Panc1 (cell line): Measurements from ENCODE around the gene NHSL1. TPM values are rescaled to one million over a fixed set of nuclear protein-coding genes. Genes with fewer than 3 reads are reported as not detected.

Source experiments
- ATAC-seq: fragments of 200-7000 bp; cut with Tn5 transposase; 2 replicates; pipeline ENCODE4 v1.9.1; 2020; ENCODE audit warnings: mild to moderate bottlenecking, moderate library complexity
- BruUV-seq: library from RNA; stranded (reverse); fragments of 400-500 nt; replicated peaks from 2 replicates; lab custom pipeline; 2021; lab: Mats Ljungman, UMichigan
- CTCF ChIA-PET: fragments of 300-600 bp; sonication (Branson Sonifier 250); formaldehyde crosslinking; loops from one replicate; lab custom pipeline; 2022; ENCODE audit warnings: antibody characterized with exemption; lab: Charles Lee
- POLR2A ChIA-PET: fragments of 300-600 bp; sonication (Branson Sonifier 250); formaldehyde crosslinking; loops from one replicate; lab custom pipeline; 2022; ENCODE audit warnings: antibody characterized with exemption; lab: Charles Lee
- DNase-seq: peaks from one replicate; pipeline ENCODE4 v3.0.0-alpha.2; 2010; ENCODE audit warnings: low read depth, low spot score
- H3K27ac ChIP-seq: 2 replicates; pipeline ENCODE4 v1.5.1; 2011; ENCODE audit warnings: mild to moderate bottlenecking, low read length, inconsistent platforms
- H3K27me3 ChIP-seq: fragments of 200-500 bp; sonication (Bioruptor generic); 2 replicates; pipeline ENCODE4 v1.6.0; 2014; ENCODE audit warnings: low read length, inconsistent platforms; ENCODE audit not compliant: control insufficient read depth, insufficient read depth
- H3K36me3 ChIP-seq: fragments of 200-500 bp; sonication (Bioruptor generic); 2 replicates; pipeline ENCODE4 v1.5.1; 2014; ENCODE audit warnings: inconsistent platforms, mild to moderate bottlenecking, low read length, moderate library complexity; ENCODE audit not compliant: control insufficient read depth, insufficient read depth
- H3K4me1 ChIP-seq: 2 replicates; pipeline ENCODE4 v1.5.1; 2011; ENCODE audit warnings: inconsistent platforms, mild to moderate bottlenecking, low read length, moderate library complexity; ENCODE audit not compliant: control insufficient read depth, insufficient read depth
- H3K4me3 ChIP-seq, 2 experiments: 2 replicates each; pipeline ENCODE4 v1.5.1; 2011 to 2012; ENCODE audit warnings: low read depth in 2 of 2, low read length in 2 of 2, mild to moderate bottlenecking in 2 of 2, inconsistent platforms in 1 of 2, moderate library complexity in 1 of 2
- H3K9me3 ChIP-seq: fragments of 200-500 bp; sonication (Bioruptor generic); 2 replicates; pipeline ENCODE4 v1.5.1; 2014; ENCODE audit warnings: low read depth, mild to moderate bottlenecking, inconsistent platforms, low read length, moderate library complexity; ENCODE audit not compliant: control insufficient read depth, insufficient read depth
- POLR2AphosphoS5 ChIP-seq: IDR thresholded peaks from 2 replicates; pipeline ENCODE4 v1.6.1; 2012; ENCODE audit warnings: mild to moderate bottlenecking, low read depth, low read length, moderate library complexity
- SIN3A ChIP-seq: IDR thresholded peaks from 2 replicates; pipeline ENCODE4 v1.6.1; 2012; ENCODE audit warnings: low read depth, mild to moderate bottlenecking, low read length, moderate library complexity, borderline replicate concordance; ENCODE audit not compliant: insufficient read depth
- TCF7L2 ChIP-seq: IDR thresholded peaks from 2 replicates; pipeline ENCODE4 v1.6.1; 2011; ENCODE audit warnings: mild to moderate bottlenecking, low read depth, low read length, inconsistent platforms
- in situ Hi-C: cut with HindIII; loops from 2 replicates; pipeline ENCODE4 v1.10.0; 2016; ENCODE audit warnings: low sequenced_read_pairs, low pct_unique_long_range_greater_than_20kb
- intact Hi-C: fragments of 100-400 bp; cut with micrococcal nuclease; formaldehyde crosslinking; loops from one replicate; pipeline ENCODE4 v1.10.0; 2022; ENCODE audit not compliant: unreplicated experiment
- total RNA-seq: library from RNA; stranded (reverse); gene quantifications from one replicate; pipeline ENCODE4 v1.2.1, GENCODE V29; 2021; ENCODE audit not compliant: unreplicated experiment
- TF ChIP-seq, protein P1 (sequence below), 2 experiments: IDR thresholded peaks; 2 replicates each; pipeline ENCODE4 v1.6.1; 2011 to 2012; ENCODE audit warnings: low read depth in 2 of 2, control low read depth in 1 of 2, low read length in 1 of 2, mild to moderate bottlenecking in 1 of 2, moderate library complexity in 1 of 2; ENCODE audit not compliant: insufficient read depth in 1 of 2
- TF ChIP-seq, protein P2 (sequence below): fragments of 450-650 bp; IDR thresholded peaks from 2 replicates; pipeline ENCODE4 v1.5.1; 2017; ENCODE audit warnings: mild to moderate bottlenecking

The NHSL1 gene
- total RNA-seq, 1 experiment from 2014 or later, result 20.6 TPM

DNA sequence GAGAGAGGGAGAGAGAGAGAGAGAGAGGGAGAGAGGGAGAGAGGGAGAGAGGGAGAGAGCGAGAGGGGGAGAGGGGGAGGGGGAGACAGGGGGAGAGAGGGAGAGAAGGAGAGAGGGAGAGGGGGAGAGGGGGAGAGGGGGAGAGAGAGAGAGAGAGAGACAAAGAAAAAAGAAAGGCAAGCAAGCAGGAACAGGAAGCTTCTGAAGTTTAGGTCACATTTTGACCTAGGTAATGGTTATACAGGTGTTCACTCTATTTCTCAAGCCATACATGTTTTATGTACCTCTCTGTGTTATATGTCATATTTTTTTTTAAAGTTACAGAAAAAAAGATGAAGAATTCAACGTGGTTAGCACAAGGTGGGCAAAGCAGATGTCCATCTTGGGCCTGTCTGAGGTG is 9.4 kb downstream of the NHSL1 start:
- CTCF ChIA-PET, result no interaction called here

DNA sequence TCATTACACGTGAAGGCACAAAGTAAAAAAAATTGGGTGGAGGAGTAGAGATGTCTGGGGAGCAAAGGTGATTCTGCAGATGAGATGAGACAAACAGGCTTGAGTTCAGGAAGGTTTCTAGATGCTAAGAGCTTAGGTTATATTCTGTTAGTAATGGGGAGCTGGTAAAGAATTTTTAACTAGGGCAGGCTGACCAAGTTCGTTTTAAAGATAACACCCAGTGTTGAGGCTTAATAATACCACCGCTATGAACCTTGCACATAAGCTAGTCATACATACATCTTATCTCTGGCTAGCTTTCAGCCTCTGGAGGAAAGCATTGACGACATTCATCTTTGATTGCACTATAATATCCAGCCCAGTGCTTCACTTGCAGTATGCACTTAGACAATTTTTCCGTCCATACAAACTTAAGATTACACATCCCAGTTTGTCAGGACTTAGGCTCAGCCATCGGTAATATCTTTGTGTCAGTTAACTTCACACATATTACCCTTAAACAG is 12.1 kb downstream of the NHSL1 start:
- no peak for ATAC-seq
- POLR2A ChIA-PET, result interaction anchor here (0.5 kb wide), 1 partner anchor 92 kb away, joined by 4 read pairs; no protein-coding TSS in a partner anchor
- intact Hi-C loops, result no loop called here
- Histone ChIP-seq H3K9me3 (no peaks in the 10 kb centered on the region), H3K27me3 (no peaks in the 10 kb centered on the region), H3K4me3 (no peak overlapping the region), H3K27ac (no peak overlapping the region), H3K36me3 (no peaks in the 10 kb centered on the region), H3K4me1 (no peaks in the 10 kb centered on the region; the same call in 1 of the 2 replicates)
- BruUV-seq, result no TSS peak
- no peak for DNase-seq
- in situ Hi-C loops, result no loop called here
- CTCF ChIA-PET, result no interaction called here
- TF ChIP-seq SIN3A (no peak), TCF7L2 (no peak), POLR2AphosphoS5 (no peak)
- TF ChIP-seq, protein P1, sequence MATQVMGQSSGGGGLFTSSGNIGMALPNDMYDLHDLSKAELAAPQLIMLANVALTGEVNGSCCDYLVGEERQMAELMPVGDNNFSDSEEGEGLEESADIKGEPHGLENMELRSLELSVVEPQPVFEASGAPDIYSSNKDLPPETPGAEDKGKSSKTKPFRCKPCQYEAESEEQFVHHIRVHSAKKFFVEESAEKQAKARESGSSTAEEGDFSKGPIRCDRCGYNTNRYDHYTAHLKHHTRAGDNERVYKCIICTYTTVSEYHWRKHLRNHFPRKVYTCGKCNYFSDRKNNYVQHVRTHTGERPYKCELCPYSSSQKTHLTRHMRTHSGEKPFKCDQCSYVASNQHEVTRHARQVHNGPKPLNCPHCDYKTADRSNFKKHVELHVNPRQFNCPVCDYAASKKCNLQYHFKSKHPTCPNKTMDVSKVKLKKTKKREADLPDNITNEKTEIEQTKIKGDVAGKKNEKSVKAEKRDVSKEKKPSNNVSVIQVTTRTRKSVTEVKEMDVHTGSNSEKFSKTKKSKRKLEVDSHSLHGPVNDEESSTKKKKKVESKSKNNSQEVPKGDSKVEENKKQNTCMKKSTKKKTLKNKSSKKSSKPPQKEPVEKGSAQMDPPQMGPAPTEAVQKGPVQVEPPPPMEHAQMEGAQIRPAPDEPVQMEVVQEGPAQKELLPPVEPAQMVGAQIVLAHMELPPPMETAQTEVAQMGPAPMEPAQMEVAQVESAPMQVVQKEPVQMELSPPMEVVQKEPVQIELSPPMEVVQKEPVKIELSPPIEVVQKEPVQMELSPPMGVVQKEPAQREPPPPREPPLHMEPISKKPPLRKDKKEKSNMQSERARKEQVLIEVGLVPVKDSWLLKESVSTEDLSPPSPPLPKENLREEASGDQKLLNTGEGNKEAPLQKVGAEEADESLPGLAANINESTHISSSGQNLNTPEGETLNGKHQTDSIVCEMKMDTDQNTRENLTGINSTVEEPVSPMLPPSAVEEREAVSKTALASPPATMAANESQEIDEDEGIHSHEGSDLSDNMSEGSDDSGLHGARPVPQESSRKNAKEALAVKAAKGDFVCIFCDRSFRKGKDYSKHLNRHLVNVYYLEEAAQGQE (IDR thresholded peaks at IDR 0.05; ENCODE audit: insufficient read depth in 1 of 2, low read depth in 2 of 2, low read length in 1 of 2), result no peak
- TF ChIP-seq, protein P2, sequence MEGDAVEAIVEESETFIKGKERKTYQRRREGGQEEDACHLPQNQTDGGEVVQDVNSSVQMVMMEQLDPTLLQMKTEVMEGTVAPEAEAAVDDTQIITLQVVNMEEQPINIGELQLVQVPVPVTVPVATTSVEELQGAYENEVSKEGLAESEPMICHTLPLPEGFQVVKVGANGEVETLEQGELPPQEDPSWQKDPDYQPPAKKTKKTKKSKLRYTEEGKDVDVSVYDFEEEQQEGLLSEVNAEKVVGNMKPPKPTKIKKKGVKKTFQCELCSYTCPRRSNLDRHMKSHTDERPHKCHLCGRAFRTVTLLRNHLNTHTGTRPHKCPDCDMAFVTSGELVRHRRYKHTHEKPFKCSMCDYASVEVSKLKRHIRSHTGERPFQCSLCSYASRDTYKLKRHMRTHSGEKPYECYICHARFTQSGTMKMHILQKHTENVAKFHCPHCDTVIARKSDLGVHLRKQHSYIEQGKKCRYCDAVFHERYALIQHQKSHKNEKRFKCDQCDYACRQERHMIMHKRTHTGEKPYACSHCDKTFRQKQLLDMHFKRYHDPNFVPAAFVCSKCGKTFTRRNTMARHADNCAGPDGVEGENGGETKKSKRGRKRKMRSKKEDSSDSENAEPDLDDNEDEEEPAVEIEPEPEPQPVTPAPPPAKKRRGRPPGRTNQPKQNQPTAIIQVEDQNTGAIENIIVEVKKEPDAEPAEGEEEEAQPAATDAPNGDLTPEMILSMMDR, result no peak

More for the DNA sequence above, 9.4 kb downstream of the NHSL1 start:
- H3K4me1 ChIP-seq, result peaks cover 6% of the 10 kb centered on the region
- ATAC-seq (no peak), DNase-seq (no peak)
- no peak for TF ChIP-seq POLR2AphosphoS5
- TF ChIP-seq, protein P1 (IDR thresholded peaks at IDR 0.05; ENCODE audit: insufficient read depth in 1 of 2, low read depth in 2 of 2, low read length in 1 of 2), result no peak
- TF ChIP-seq TCF7L2, result no peak
- no peak for TF ChIP-seq SIN3A
- TF ChIP-seq, protein P2, result no peak
- H3K9me3 ChIP-seq, result no peaks in the 10 kb centered on the region
- intact Hi-C loops (no loop called here), in situ Hi-C loops (no loop called here)
- H3K27me3 ChIP-seq, result no peaks in the 10 kb centered on the region
- BruUV-seq, result no TSS peak
- no peaks in the 10 kb centered on the region for H3K36me3 ChIP-seq
- H3K4me3 ChIP-seq, result no peak overlapping the region
- POLR2A ChIA-PET, result no interaction called here
- H3K27ac ChIP-seq, result no peak overlapping the region
